Esophagus squamous epithelium (tissue), 4 donors: Measurements from ENCODE around the gene RASGRF2.

Experiments used
- CTCF ChIP-seq, 6 experiments: fragments of 450-650 bp in 4 of 6; fragments of 200-600 bp in 2 of 6; sonication (generic) in 2 of 6; IDR thresholded peaks; one replicate each; pipeline ENCODE4 v1.5.1; 2016 to 2019; ENCODE audit warnings: antibody characterized with exemption in 6 of 6, mild to moderate bottlenecking in 4 of 6, moderate library complexity in 4 of 6
- POLR2A ChIP-seq, 4 donors: fragments of 450-650 bp; IDR thresholded peaks; one replicate each; pipeline ENCODE4 v1.6.1; 2017; ENCODE audit warnings: antibody characterized with exemption in 4 of 4, mild to moderate bottlenecking in 4 of 4, moderate library complexity in 3 of 4

- TF ChIP-seq CTCF (IDR thresholded peaks at IDR 0.05) (no peak), POLR2A (IDR thresholded peaks at IDR 0.05) (no peak)
Measured at GRCh38 chr5:81226949-81227348, 266.8 kb downstream of the RASGRF2 start.
